H1 (cell line): ENCODE data around the gene TSN. TPM values are rescaled to one million over a fixed set of nuclear protein-coding genes. Genes with fewer than 3 reads are reported as not detected.

Experiments
- CTCF ChIA-PET: fragments of 300-600 bp; sonication (Branson Sonifier 250); formaldehyde crosslinking; loops from one replicate; lab custom pipeline; 2021; ENCODE audit not compliant: partially characterized antibody; lab: Charles Lee
- POLR2A ChIA-PET: fragments of 300-600 bp; sonication (Branson Sonifier 250); formaldehyde crosslinking; loops from one replicate; lab custom pipeline; 2021; ENCODE audit warnings: inconsistent platforms; ENCODE audit not compliant: partially characterized antibody; lab: Charles Lee
- DNase-seq, 2 experiments: peaks; one replicate each; pipeline versions ENCODE4 v3.0.0 to v3.0.0-alpha.2; 2010 to 2022; ENCODE audit warnings: low spot score in 2 of 2, low read depth in 1 of 2, mixed read lengths in 1 of 2
- FAIRE-seq: peaks from 2 replicates; lab custom pipeline; 2011; peaks lifted over from hg19 to GRCh38; lab: Jason Lieb, UNC
- H2AFZ ChIP-seq: 2 replicates; pipeline ENCODE4 v1.8.1; 2012; ENCODE audit warnings: low read length, inconsistent platforms
- H2AK5ac ChIP-seq: 2 replicates; pipeline ENCODE4 v1.6.1; 2013; ENCODE audit warnings: low read depth, low read length
- H2BK120ac ChIP-seq: replicated peaks from 2 replicates; pipeline ENCODE3; 2013; ENCODE audit warnings: low read depth, low read length, inconsistent platforms
- H2BK12ac ChIP-seq: 2 replicates; pipeline ENCODE4 v1.6.1; 2013; ENCODE audit warnings: low read depth, low read length
- H2BK15ac ChIP-seq: 2 replicates; pipeline ENCODE4 v1.6.1; 2013; ENCODE audit warnings: low read length
- H2BK20ac ChIP-seq: 2 replicates; pipeline ENCODE4 v1.6.1; 2013; ENCODE audit warnings: low read length
- H2BK5ac ChIP-seq: 2 replicates; pipeline ENCODE4 v1.6.1; 2013; ENCODE audit warnings: low read depth, low read length
- H3K14ac ChIP-seq: 2 replicates; pipeline ENCODE4 v1.6.1; 2013; ENCODE audit warnings: inconsistent platforms; ENCODE audit not compliant: insufficient read length
- H3K18ac ChIP-seq: 2 replicates; pipeline ENCODE4 v1.6.1; 2013; ENCODE audit warnings: low read length; ENCODE audit errors: extremely low read depth
- H3K23ac ChIP-seq: 2 replicates; pipeline ENCODE4 v1.6.1; 2013; ENCODE audit warnings: inconsistent platforms; ENCODE audit not compliant: insufficient read length
- H3K23me2 ChIP-seq: 2 replicates; pipeline ENCODE4 v1.6.1; 2013; ENCODE audit warnings: low read depth, low read length
- H3K27ac ChIP-seq: 2 replicates; pipeline ENCODE4 v1.6.1; 2011; ENCODE audit warnings: low read depth, low read length, inconsistent platforms
- H3K27me3 ChIP-seq, 4 experiments: replicated peaks in 1 of 4; 1 replicate in 1 of 4; 2 replicates in 3 of 4; pipeline versions ENCODE4 v1.6.1 to v1.8.1; 2011 to 2013; ENCODE audit warnings: low read length in 3 of 4, mild to moderate bottlenecking in 3 of 4, inconsistent platforms in 2 of 4, mixed read lengths in 2 of 4, moderate library complexity in 1 of 4; ENCODE audit not compliant: control insufficient read depth in 3 of 4, insufficient read depth in 3 of 4; ENCODE audit errors: extremely low read depth in 1 of 4
- H3K36me3 ChIP-seq, 4 experiments: 2 replicates each; pipeline versions ENCODE4 v1.6.1 to v1.8.1; 2011 to 2013; ENCODE audit warnings: mild to moderate bottlenecking in 4 of 4, low read length in 3 of 4, moderate library complexity in 2 of 4, control low read depth in 1 of 4, inconsistent platforms in 1 of 4; ENCODE audit not compliant: insufficient read depth in 4 of 4, control insufficient read depth in 2 of 4
- H3K4ac ChIP-seq: replicated peaks from 2 replicates; pipeline ENCODE3; 2013; ENCODE audit warnings: low read length, low read depth, mixed read lengths, inconsistent platforms; ENCODE audit not compliant: insufficient read length
- H3K4me1 ChIP-seq, 4 experiments: replicated peaks in 1 of 4; 1 replicate in 1 of 4; 2 replicates in 3 of 4; pipeline versions ENCODE4 v1.6.1 to v1.8.1; 2011 to 2013; ENCODE audit warnings: low read length in 3 of 4, inconsistent platforms in 2 of 4, mixed read lengths in 1 of 4; ENCODE audit not compliant: insufficient read depth in 4 of 4, control insufficient read depth in 3 of 4
- H3K4me2 ChIP-seq, 2 experiments: 2 replicates each; pipeline versions ENCODE4 v1.6.1 to v1.8.1; 2011 to 2013; ENCODE audit warnings: low read depth in 2 of 2, low read length in 2 of 2, control low read depth in 1 of 2, inconsistent platforms in 1 of 2, mild to moderate bottlenecking in 1 of 2; ENCODE audit not compliant: insufficient read depth in 1 of 2
- H3K4me3 ChIP-seq, 4 experiments: fragments of 200-600, 300-600 bp in 1 of 4; sonication (generic), shearing (Covaris generic), sonication (Bioruptor Twin) in 1 of 4; 2 replicates each; pipeline versions ENCODE4 v1.5.1 to v1.8.1; 2011 to 2016; ENCODE audit warnings: low read length in 4 of 4, low read depth in 3 of 4, control low read depth in 2 of 4, inconsistent platforms in 2 of 4, mild to moderate bottlenecking in 2 of 4, mixed read lengths in 1 of 4, moderate library complexity in 1 of 4; ENCODE audit not compliant: insufficient read depth in 2 of 4; ENCODE audit errors: extremely low read depth in 1 of 4
- H3K56ac ChIP-seq: replicated peaks from 2 replicates; pipeline ENCODE3; 2013; ENCODE audit warnings: low read depth, mild to moderate bottlenecking, mixed read lengths, low read length, inconsistent platforms; ENCODE audit not compliant: insufficient read length
- H3K79me1 ChIP-seq: 2 replicates; pipeline ENCODE4 v1.6.1; 2013; ENCODE audit warnings: low read depth, low read length, control low read depth
- H3K79me2 ChIP-seq, 2 experiments: 2 replicates each; pipeline versions ENCODE4 v1.6.1 to v1.8.1; 2012 to 2013; ENCODE audit warnings: low read length in 2 of 2, mild to moderate bottlenecking in 2 of 2, inconsistent platforms in 1 of 2; ENCODE audit not compliant: insufficient read depth in 2 of 2, control insufficient read depth in 1 of 2
- H3K9ac ChIP-seq, 4 experiments: replicated peaks in 1 of 4; 1 replicate in 1 of 4; 2 replicates in 3 of 4; pipeline versions ENCODE4 v1.6.1 to v1.8.1; 2011 to 2013; ENCODE audit warnings: low read depth in 3 of 4, low read length in 3 of 4, control low read depth in 2 of 4, mild to moderate bottlenecking in 2 of 4, moderate library complexity in 2 of 4, inconsistent platforms in 1 of 4; ENCODE audit errors: extremely low read depth in 1 of 4
- H3K9me3 ChIP-seq, 2 experiments: 2 replicates each; pipeline versions ENCODE4 v1.6.1 to v1.8.1; 2012 to 2013; ENCODE audit warnings: mild to moderate bottlenecking in 2 of 2, moderate library complexity in 2 of 2, control low read depth in 1 of 2, inconsistent platforms in 1 of 2, low read depth in 1 of 2, low read length in 1 of 2, mixed read lengths in 1 of 2; ENCODE audit not compliant: insufficient read depth in 2 of 2
- H4K20me1 ChIP-seq, 2 experiments: replicated peaks in 1 of 2; 2 replicates each; pipeline versions ENCODE3 to v1.8.1; 2011 to 2013; ENCODE audit warnings: inconsistent platforms in 2 of 2, low read length in 2 of 2, mild to moderate bottlenecking in 1 of 2; ENCODE audit not compliant: insufficient read depth in 2 of 2, control insufficient read depth in 1 of 2
- H4K5ac ChIP-seq: 2 replicates; pipeline ENCODE4 v1.6.1; 2013; ENCODE audit warnings: low read length, low read depth, mixed read lengths, inconsistent platforms; ENCODE audit not compliant: insufficient read length
- H4K8ac ChIP-seq: 2 replicates; pipeline ENCODE4 v1.8.0; 2013; ENCODE audit warnings: mild to moderate bottlenecking, moderate library complexity, low read length, inconsistent platforms; ENCODE audit not compliant: insufficient read depth; ENCODE audit errors: extremely low read depth
- H4K91ac ChIP-seq: replicated peaks from 2 replicates; pipeline ENCODE3; 2013; ENCODE audit warnings: low read length, mixed read lengths, inconsistent platforms; ENCODE audit not compliant: insufficient read length
- BCL11A ChIP-seq, 2 experiments: IDR thresholded peaks; one replicate each; pipeline ENCODE4 v1.6.1; 2011; ENCODE audit warnings: low read depth in 2 of 2, low read length in 2 of 2, mild to moderate bottlenecking in 2 of 2
- JUND ChIP-seq: IDR thresholded peaks from 2 replicates; pipeline ENCODE4 v1.6.1; 2011; ENCODE audit warnings: mild to moderate bottlenecking, improper control_type of control experiment, low read length
- POU5F1 ChIP-seq: IDR thresholded peaks from 2 replicates; pipeline ENCODE4 v1.6.1; 2011; ENCODE audit warnings: low read depth, mild to moderate bottlenecking, low read length, moderate library complexity
- RAD21 ChIP-seq, 2 experiments: IDR thresholded peaks in 1 of 2; conservative IDR thresholded peaks in 1 of 2; 2 replicates each; pipeline ENCODE4 v1.6.1; 2011; ENCODE audit warnings: low read depth in 2 of 2, low read length in 2 of 2, improper control_type of control experiment in 1 of 2, inconsistent platforms in 1 of 2, mild to moderate bottlenecking in 1 of 2, moderate library complexity in 1 of 2
- SIX5 ChIP-seq: IDR thresholded peaks from 2 replicates; pipeline ENCODE4 v1.6.1; 2011; ENCODE audit warnings: mild to moderate bottlenecking, low read depth, low read length
- YY1 ChIP-seq: IDR thresholded peaks from 2 replicates; pipeline ENCODE4 v1.6.1; 2011; ENCODE audit warnings: low read depth, mild to moderate bottlenecking, low read length
- WGBS, 2 experiments: shearing (Covaris generic) in 1 of 2; methylation state at CpG; one replicate each; pipeline versions ENCODE4 v1.1.6 to v1.1.7; 2013 to 2015; ENCODE audit warnings: low lambda C conversion rate in 2 of 2, mixed read lengths in 2 of 2, inconsistent platforms in 1 of 2, low coverage in 1 of 2, missing lambda C conversion rate in 1 of 2; ENCODE audit not compliant: insufficient replicate concordance in 2 of 2, insufficient coverage in 1 of 2, insufficient read length in 1 of 2; ENCODE audit errors: extremely low coverage in 1 of 2, missing lambda C conversion rate in 1 of 2; 5-methylcytosine and 5-hydroxymethylcytosine counted together
- long read RNA-seq, 2 experiments: library from RNA in 1 of 2; library from capped mRNA in 1 of 2; stranded (forward); transcript quantifications; one replicate each; pipeline ENCODE4 v2.0.0, GENCODE V29; 2021; ENCODE audit warnings: inconsistent platforms in 1 of 2
- polyA minus RNA-seq, 3 experiments: library from RNA; depleted of rRNA, polyadenylated mRNA; stranded (reverse); fragments of >200 nt; gene quantifications; 1 replicate in 2 of 3; 2 replicates in 1 of 3; pipeline ENCODE4 v1.2.3, GENCODE V29; 2011
- polyA plus RNA-seq, 7 experiments: library from polyadenylated mRNA; depleted of rRNA in 3 of 7; stranded (reverse) in 5 of 7; unstranded in 2 of 7; fragments of >200 nt in 5 of 7; fragments of 200-250 nt in 2 of 7; gene quantifications; 1 replicate in 5 of 7; 2 replicates in 1 of 7; 4 replicates in 1 of 7; pipeline versions ENCODE4 v1.2.1 to v1.2.3, GENCODE V29; 2011 to 2013; ENCODE audit warnings: missing spikeins in 2 of 7, mixed read lengths in 2 of 7
- total RNA-seq: library from RNA; stranded (reverse); fragmentation: NEBNext Ultra II Directional; extraction: Animal tissue kit (Norgen Biotek cat#: 25700); gene quantifications from 2 replicates; pipeline ENCODE4 v1.2.1, GENCODE V29; 2021

Gene TSN
- total RNA-seq (96.1 and 96.3 TPM in 2 replicates), polyA plus RNA-seq (2011; rRNA removed) (30.6 and 44.4 TPM in 2 replicates), polyA minus RNA-seq (2011; rRNA and poly(A)+ RNA removed) (50.1 and 67.4 TPM in 2 replicates)
- polyA plus RNA-seq (2011; cell fraction: cytosol; rRNA removed): 41.2 TPM
- polyA plus RNA-seq (2011; cell fraction: nucleus; rRNA removed): 20.6 TPM
- polyA plus RNA-seq (2012, experiment 1 of 2): 45.5 to 71.2 TPM (median 55.4 TPM) in 4 replicates
- 11.8 TPM for polyA plus RNA-seq (2012, experiment 2 of 2)
- polyA plus RNA-seq (2013, experiment 1 of 2): 45.9 TPM
- polyA plus RNA-seq (2013, experiment 2 of 2): 49.5 TPM
- 44.2 TPM for polyA minus RNA-seq (2011; cell fraction: cytosol; rRNA and poly(A)+ RNA removed)
- 54.5 TPM for polyA minus RNA-seq (2011; cell fraction: nucleus; rRNA and poly(A)+ RNA removed)
- long read RNA-seq, experiment 1, transcript TSN-201 (6 exons, 3,420 nt): major isoform, 59 of 122 reads
- long read RNA-seq, experiment 1, partial matches to known transcripts: 50 of 122 reads
- long read RNA-seq, experiment 1, other reads (novel, unspliced or antisense): 7 of 122 reads
- long read RNA-seq, experiment 2, transcript TSN-201 (6 exons, 3,420 nt): major isoform, 157 of 240 reads
- long read RNA-seq, experiment 2, partial matches to known transcripts: 6 of 240 reads
- long read RNA-seq, experiment 2, other reads (novel, unspliced or antisense): 72 of 240 reads

GRCh38 chr2:121755237-121756111, at the start of gene TSN:
Gene TSN (plus strand): TSS chr2:121755651. CDS start chr2:121755780, 129 bp downstream.
- peak within 1 kb of the TSS; percentile 94 to 100 (median 96) for H3K4me3 ChIP-seq
- no peaks in the 10 kb centered on the region for H3K27me3 ChIP-seq
- H3K9me3 ChIP-seq: no peaks in the 10 kb centered on the region
- no peak within 1 kb of the TSS for H3K14ac ChIP-seq
- peak within 1 kb of the TSS; percentile 98; the same call in 1 of the 2 replicates for H4K8ac ChIP-seq
- peaks cover 7 to 47% of the 10 kb centered on the region in 2 experiments for H3K79me2 ChIP-seq
- peaks cover 6 to 28% (median 11%) of the 10 kb centered on the region in 4 experiments; a peak in 6 of 8 replicates for H3K36me3 ChIP-seq
- no peak within 1 kb of the TSS for H2BK20ac ChIP-seq
- no peak within 1 kb of the TSS for H2BK120ac ChIP-seq
- POLR2A ChIA-PET: interaction anchor here (0.6 to 3.6 kb wide), 11 partner anchors 10 to 843 kb away, joined by 3 to 16 read pairs (median 4); partner anchors contain the start of genes NIFK and RNU4ATAC
- no peak within 1 kb of the TSS for H2BK15ac ChIP-seq
- H3K23ac ChIP-seq: no peak within 1 kb of the TSS
- H3K9ac ChIP-seq: peak within 1 kb of the TSS; percentile 80 to 94 (median 88)
- H3K79me1 ChIP-seq: no peaks in the 10 kb centered on the region
- CTCF ChIA-PET: interaction anchor here (0.7 to 0.8 kb wide), 2 partner anchors 225 to 664 kb away, joined by 3 read pairs; partner anchors contain the start of gene RNU4ATAC
- H4K20me1 ChIP-seq: no peaks in the 10 kb centered on the region
- H2AFZ ChIP-seq: peak within 1 kb of the TSS; percentile 64; the same call in 1 of the 2 replicates
- H3K27ac ChIP-seq: peak within 1 kb of the TSS; percentile 79
- no peaks in the 10 kb centered on the region; a peak in 1 of 7 replicates for H3K4me1 ChIP-seq
- FAIRE-seq (peak; percentile 7), DNase-seq (peak; percentile 94 to 96)
- peak within 1 kb of the TSS; percentile 83 for H3K18ac ChIP-seq
- peak within 1 kb of the TSS; percentile 73 to 76 for H3K4me2 ChIP-seq
- peak within 1 kb of the TSS; percentile 72 for H4K5ac ChIP-seq
- peak within 1 kb of the TSS; percentile 78 for H3K4ac ChIP-seq
- peak within 1 kb of the TSS; percentile 89 for H2BK5ac ChIP-seq
- H2BK12ac ChIP-seq: no peak within 1 kb of the TSS
- no peak within 1 kb of the TSS; the same call in 1 of the 2 replicates for H2AK5ac ChIP-seq
- peak within 1 kb of the TSS; percentile 48 for H3K56ac ChIP-seq
- H4K91ac ChIP-seq: peak within 1 kb of the TSS; percentile 16
- WGBS, 2 experiments: 0% methylated on average over 66 of the region's 67 CpGs; no CpG with 5 or more reads in 1 of the 2 experiments
- peaks cover 9% of the 10 kb centered on the region for H3K23me2 ChIP-seq
- 0 out of 2 replicates have a peak, but pooled peaks have one; percentile 17 for TF ChIP-seq YY1
- peak; percentile 70; the same call in 1 of the 2 replicates for TF ChIP-seq JUND
- TF ChIP-seq POU5F1: no peak
- peak; percentile 41; the same call in 1 of the 2 replicates for TF ChIP-seq SIX5
- no peak for TF ChIP-seq BCL11A (IDR thresholded peaks at IDR 0.05; ENCODE audit: low read depth in 2 of 2, low read length in 2 of 2)
- no peak; a peak in 1 of 4 replicates for TF ChIP-seq RAD21 (IDR thresholded peaks at IDR 0.05 in 1 of 2, conservative IDR thresholded peaks at IDR 0.05 in 1 of 2; ENCODE audit: low read depth in 2 of 2, low read length in 2 of 2)
